Muscle layer of duodenum (tissue), 2 donors: Measurements from ENCODE around the gene IGBP1.
"Not testable (repeated sequence)": the region's sequence is repeated elsewhere in the genome, so short reads cannot be mapped to it uniquely, and the experiment has no call there.

Experiments
- H3K27ac ChIP-seq: one replicate; pipeline ENCODE4 v1.7.0; 2013; ENCODE audit warnings: mild to moderate bottlenecking, low read length
- H3K27me3 ChIP-seq: one replicate; pipeline ENCODE4 v1.7.0; 2013; ENCODE audit warnings: low read depth, mild to moderate bottlenecking, control low read depth, low read length
- H3K36me3 ChIP-seq, 2 donors: one replicate each; pipeline ENCODE4 v1.7.0; 2013; ENCODE audit warnings: low read length in 2 of 2, control low read depth in 1 of 2, mild to moderate bottlenecking in 1 of 2; ENCODE audit not compliant: insufficient read depth in 2 of 2, control insufficient read depth in 1 of 2
- H3K4me1 ChIP-seq, 2 donors: one replicate each; pipeline ENCODE4 v1.7.0; 2013; ENCODE audit warnings: low read length in 2 of 2, mild to moderate bottlenecking in 2 of 2, control low read depth in 1 of 2, moderate library complexity in 1 of 2; ENCODE audit not compliant: insufficient read depth in 2 of 2, control insufficient read depth in 1 of 2
- H3K4me3 ChIP-seq, 2 donors: one replicate each; pipeline ENCODE4 v1.7.0; 2013; ENCODE audit warnings: low read length in 2 of 2, low read depth in 1 of 2, mild to moderate bottlenecking in 1 of 2
- H3K9me3 ChIP-seq, 2 donors: one replicate each; pipeline ENCODE4 v1.7.0; 2013; ENCODE audit warnings: low read length in 2 of 2, control low read depth in 1 of 2, mild to moderate bottlenecking in 1 of 2; ENCODE audit not compliant: control insufficient read depth in 1 of 2
- donor health status: healthy.

Gene IGBP1

DNA sequence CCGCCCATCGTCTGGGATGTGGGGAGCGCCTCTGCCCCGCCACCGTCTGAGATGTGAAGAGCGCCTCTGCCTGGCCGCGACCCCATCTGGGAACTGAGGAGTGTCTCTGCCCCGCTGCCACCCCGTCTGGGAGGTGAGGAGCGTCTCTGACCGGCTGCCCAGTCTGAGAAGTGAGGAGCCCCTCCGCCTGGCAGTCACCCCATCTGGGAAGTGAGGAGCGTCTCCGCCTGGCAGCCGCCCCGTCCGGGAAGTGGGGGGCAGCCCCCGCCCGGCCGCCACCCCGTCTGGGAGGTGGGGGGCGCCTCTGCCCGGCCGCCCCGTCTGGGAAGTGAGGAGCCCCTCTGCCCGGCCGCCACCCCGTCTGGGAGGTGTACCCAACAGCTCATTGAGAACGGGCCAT, 10.2 kb upstream of the IGBP1 start:
- H3K27ac ChIP-seq: not testable (repeated sequence)

DNA sequence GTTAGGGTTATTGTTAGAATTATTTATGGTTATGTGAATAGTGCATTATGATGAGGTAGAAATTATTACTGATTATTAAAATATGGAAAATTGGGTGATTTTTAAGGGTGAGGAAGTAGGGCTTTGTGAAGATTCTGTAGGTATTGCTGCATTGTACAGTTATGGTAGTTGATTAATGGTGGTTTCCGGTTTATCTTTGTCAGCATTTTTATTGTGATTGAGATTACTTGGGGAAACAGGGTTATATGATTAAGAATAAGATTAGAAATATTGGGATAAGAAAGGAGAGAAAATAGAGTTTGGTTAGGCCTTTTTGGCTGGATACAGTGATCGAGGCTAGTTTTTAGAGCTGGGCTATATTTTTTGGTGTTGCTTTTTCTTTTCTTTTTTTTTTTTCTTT, 8.6 kb upstream of the IGBP1 start:
- Histone ChIP-seq H3K4me1 (no peaks in the 10 kb centered on the region), H3K9me3 (no peaks in the 10 kb centered on the region), H3K36me3 (no peaks in the 10 kb centered on the region), H3K27me3 (no peaks in the 10 kb centered on the region), H3K27ac (no peak overlapping the region), H3K4me3 (no peak overlapping the region)

More for the DNA sequence above, 10.2 kb upstream of the IGBP1 start:
- H3K36me3 ChIP-seq, H3K9me3 ChIP-seq, H3K4me1 ChIP-seq, H3K4me3 ChIP-seq, H3K27me3 ChIP-seq: not testable (repeated sequence)

DNA sequence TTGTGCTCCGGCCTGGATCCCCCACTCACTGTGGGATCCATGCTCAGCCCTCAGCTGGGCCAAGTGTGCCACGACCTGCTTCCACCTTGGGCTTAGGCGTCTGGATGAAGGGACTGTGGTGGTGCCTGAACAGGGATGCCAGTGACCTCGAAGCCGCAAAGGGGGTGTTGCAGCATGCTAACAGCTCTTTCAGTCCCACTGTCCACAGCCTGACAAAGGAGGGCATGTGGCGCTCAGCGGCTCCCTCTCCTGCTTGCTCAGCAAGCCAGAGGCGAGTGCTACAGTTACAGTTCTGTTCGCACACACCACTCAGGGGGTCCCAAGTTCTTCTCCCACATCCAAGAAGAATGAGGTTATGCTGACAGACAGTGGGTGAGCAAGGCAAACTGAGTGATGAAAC, 5.2 kb upstream of the IGBP1 start:
- no peaks in the 10 kb centered on the region for H3K36me3 ChIP-seq

DNA sequence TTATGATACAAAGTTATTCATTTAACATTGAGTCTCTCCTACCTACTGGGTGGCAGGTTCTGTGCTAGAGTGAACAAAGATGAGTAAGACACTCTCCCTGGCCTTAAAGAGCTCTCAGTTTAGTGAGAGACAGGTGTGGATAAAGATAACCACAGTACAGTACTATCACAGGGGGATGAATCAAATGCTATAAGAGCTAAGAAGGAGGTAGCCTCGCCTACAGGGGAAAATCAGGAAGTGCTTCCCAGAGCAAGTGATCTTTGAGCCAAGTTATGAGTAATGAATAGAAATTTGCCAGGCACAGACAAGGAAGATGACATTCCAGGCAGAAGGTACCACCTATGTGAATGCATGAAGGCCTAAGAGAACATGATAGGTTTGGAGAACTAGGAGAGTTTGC, 3.4 kb upstream of the IGBP1 start:
- no peaks in the 10 kb centered on the region for H3K27me3 ChIP-seq

More for the DNA sequence above, 5.2 kb upstream of the IGBP1 start:
- no peaks in the 10 kb centered on the region for H3K4me1 ChIP-seq
- H3K4me3 ChIP-seq: no peak overlapping the region
- no peak overlapping the region for H3K27ac ChIP-seq
- H3K9me3 ChIP-seq: no peaks in the 10 kb centered on the region
- H3K27me3 ChIP-seq: no peaks in the 10 kb centered on the region

DNA sequence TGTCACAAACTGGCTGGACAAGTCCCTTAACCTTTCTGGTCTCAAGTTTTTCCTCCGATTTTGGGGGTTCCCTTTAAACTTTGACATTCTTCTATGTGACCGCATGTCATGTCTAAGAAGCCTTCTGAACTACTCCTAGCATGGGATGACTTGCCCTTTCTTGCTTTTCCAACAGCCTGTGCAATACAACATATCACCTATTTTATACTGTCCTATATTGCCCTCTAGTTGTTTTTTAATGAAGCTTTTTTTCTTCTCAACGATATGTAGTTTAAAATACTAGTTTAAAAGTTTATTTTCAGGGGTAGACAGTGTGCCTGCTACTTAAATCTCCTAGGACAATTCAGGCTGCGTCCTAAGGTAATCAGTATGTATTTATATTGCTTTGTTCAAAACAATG, 1.0 kb upstream of the IGBP1 start:
- Histone ChIP-seq H3K36me3 (peaks cover 0 to 4% of the 10 kb centered on the region in 2 donors), H3K9me3 (no peaks in the 10 kb centered on the region), H3K4me3 (no peak overlapping the region), H3K4me1 (peaks cover 0 to 14% of the 10 kb centered on the region in 2 donors), H3K27ac (no peak overlapping the region), H3K27me3 (no peaks in the 10 kb centered on the region)

More for the DNA sequence above, 3.4 kb upstream of the IGBP1 start:
- Histone ChIP-seq H3K4me3 (no peak overlapping the region), H3K4me1 (peaks cover 0 to 6% of the 10 kb centered on the region in 2 donors), H3K36me3 (no peaks in the 10 kb centered on the region), H3K27ac (no peak overlapping the region), H3K9me3 (no peaks in the 10 kb centered on the region)

DNA sequence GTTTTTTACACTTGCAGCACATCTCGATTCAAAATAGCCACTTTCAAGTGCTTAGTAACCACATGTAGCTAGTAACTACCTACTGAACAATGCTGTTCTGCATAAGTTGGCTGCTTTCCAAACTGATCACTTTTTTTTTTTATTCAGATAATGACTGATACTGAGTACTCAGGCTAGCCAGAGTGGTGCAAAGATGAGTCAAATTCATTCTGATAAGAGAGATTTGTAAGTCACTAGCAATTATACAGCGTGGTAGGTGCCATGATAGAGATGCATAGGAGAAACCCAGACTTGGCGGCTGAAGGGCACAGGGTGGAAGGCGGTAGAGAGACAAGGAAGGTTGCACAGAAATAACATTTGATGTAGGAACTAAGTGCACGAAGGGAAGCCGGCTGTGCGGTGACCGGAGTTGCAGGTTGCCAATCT, 357 bp upstream of the IGBP1 start:
- H3K4me3 ChIP-seq: peak overlapping the region; percentile 82 to 90
- peak overlapping the region; percentile 31 for H3K27ac ChIP-seq
- H3K9me3 ChIP-seq: no peaks in the 10 kb centered on the region

DNA sequence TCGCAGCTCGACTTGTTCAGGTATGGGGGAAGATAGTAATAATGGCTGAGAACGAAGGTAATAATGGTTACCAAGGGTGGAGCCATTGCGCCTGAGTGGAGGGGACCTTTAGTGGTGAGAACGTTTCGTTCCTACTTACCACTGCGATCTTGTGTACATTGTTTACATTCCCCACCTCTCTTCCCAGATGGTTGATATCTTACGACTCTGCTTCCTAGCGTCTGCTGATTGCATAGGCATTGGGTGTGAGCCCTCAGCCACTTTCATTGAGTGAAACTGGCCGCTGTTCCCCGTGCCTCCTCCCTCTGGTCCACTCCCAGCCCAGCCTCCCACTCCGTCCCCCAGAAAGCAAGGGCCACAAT, 850 bp downstream of the IGBP1 start:
- peak overlapping the region; percentile 87 for H3K27ac ChIP-seq
- H3K27me3 ChIP-seq: no peaks in the 10 kb centered on the region
- H3K9me3 ChIP-seq: no peaks in the 10 kb centered on the region
- peak overlapping the region; percentile 82 to 90 for H3K4me3 ChIP-seq
- H3K4me1 ChIP-seq: peaks cover 0 to 14% of the 10 kb centered on the region in 2 donors
- H3K36me3 ChIP-seq: peaks cover 0 to 4% of the 10 kb centered on the region in 2 donors

More for the DNA sequence above, 357 bp upstream of the IGBP1 start:
- Histone ChIP-seq H3K27me3 (no peaks in the 10 kb centered on the region), H3K4me1 (peaks cover 0 to 14% of the 10 kb centered on the region in 2 donors), H3K36me3 (peaks cover 0 to 4% of the 10 kb centered on the region in 2 donors)

DNA sequence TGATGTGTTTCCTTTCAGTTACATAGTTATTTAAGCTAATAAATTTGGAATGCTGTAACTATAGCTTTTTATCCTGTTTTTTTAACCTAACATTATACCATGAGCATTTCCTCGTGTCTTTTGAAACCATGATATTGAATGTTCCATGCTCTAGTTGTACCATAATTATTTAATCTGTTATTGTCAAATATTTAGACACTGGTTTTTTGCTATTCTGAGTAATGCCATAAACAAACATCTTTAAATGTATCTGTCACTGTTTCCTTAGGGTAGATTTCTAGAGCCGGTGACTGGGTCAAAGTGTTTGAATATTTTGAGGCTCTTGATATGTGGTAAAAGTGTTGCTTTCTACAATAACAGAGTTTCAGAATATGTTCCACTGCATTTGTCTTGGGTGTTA, 5.4 kb downstream of the IGBP1 start:
- H3K4me1 ChIP-seq: peaks cover 0 to 14% of the 10 kb centered on the region in 2 donors
- peaks cover 0 to 4% of the 10 kb centered on the region in 2 donors for H3K36me3 ChIP-seq
- no peak overlapping the region for H3K4me3 ChIP-seq
- no peaks in the 10 kb centered on the region for H3K9me3 ChIP-seq
- no peak overlapping the region for H3K27ac ChIP-seq
- no peaks in the 10 kb centered on the region for H3K27me3 ChIP-seq

DNA sequence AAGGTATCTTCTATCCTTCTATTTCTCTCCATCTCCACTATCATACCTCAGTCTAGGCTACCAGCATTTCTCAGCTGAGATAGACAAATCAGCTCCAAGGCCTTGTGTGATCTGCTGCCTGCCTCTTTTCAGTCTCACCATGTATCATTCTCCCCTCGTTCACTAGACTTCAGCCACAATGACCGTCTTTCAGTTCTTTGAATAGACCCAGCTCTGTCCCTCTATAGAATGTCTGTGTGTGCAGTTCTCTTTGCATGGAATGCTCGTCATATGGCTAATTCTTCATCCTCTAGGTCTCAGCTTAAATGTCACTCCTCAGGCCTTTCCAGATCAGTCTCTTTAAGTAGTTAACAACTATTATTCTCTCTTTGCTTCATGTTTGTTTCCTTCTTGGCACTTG, 6.5 kb downstream of the IGBP1 start:
- no peak overlapping the region for H3K27ac ChIP-seq

DNA sequence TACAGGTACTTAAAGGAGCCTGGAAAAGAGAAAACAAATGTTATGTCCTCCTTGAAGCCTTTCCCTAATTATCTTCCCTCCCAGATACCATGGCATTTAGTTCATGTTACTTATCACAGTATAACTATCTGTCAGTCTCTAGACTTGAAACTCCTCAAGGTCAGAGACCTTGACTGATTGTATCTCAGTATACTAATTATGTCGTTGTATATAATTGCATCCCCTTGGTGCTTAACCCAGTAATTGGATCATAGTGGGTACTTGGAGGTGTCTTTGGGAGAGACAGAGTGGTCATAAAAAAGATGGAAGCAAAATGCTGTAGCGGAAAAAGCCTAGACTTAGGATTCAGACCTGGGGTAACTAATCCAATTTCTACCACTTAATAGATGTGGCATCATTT, 8.1 kb downstream of the IGBP1 start:
- Histone ChIP-seq H3K4me3 (no peak overlapping the region), H3K9me3 (no peaks in the 10 kb centered on the region), H3K36me3 (no peaks in the 10 kb centered on the region), H3K27ac (no peak overlapping the region), H3K4me1 (no peaks in the 10 kb centered on the region), H3K27me3 (no peaks in the 10 kb centered on the region)

More for the DNA sequence above, 6.5 kb downstream of the IGBP1 start:
- peaks cover 0 to 4% of the 10 kb centered on the region in 2 donors for H3K36me3 ChIP-seq
- H3K4me1 ChIP-seq: peaks cover 0 to 9% of the 10 kb centered on the region in 2 donors
- H3K27me3 ChIP-seq: no peaks in the 10 kb centered on the region
- no peak overlapping the region for H3K4me3 ChIP-seq
- H3K9me3 ChIP-seq: no peaks in the 10 kb centered on the region

DNA sequence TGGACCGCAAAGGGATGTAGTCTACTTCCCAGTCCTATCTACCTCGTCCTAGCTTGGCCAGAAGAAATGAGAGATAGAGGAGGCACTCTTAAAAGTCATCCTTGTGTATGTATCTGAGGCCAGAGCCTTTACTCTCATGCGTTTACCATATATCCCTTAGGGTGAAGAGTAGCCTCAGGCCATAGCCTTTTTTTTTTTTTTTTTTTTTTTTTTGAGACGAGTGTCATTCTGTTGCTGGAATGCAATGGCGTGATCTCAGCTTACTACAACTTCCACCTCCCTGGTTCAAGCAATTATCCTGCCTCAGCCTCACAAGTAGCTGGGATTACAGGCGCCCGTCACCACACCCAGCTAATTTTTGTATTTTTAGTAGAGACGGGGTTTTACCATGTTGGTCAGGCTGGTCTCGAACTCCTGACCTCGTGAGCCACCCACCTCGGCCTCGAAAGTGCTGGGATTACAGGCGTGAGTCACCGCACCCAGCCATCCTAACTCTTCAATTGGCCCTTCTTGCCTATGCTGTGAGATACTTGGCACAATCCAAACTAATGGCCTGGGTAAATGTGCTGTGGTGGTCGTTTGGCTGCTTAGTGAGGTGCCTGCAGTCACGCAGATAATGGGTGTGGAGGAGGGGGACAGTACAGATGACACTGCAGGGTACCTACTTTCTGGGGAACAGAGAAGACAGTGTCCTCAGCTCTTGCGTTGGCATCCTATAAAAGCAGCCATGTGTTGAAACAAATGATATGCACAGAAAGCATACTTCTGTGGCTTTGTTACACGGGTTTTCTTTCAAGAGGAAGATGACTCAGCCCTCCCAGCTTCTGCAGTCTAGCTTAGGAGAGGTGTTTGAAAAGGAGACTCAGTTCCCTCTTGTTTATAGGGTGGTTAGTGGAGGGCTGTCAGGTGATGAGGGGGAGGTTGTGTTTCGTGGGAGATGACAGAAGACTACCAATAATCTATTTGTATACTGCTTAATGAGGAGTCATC, 33.6 kb downstream of the IGBP1 start:
- no peak overlapping the region for H3K4me3 ChIP-seq
- no peaks in the 10 kb centered on the region for H3K9me3 ChIP-seq
- H3K36me3 ChIP-seq: peaks cover 7 to 13% of the 10 kb centered on the region in 2 donors
- peaks cover 0 to 4% of the 10 kb centered on the region in 2 donors for H3K4me1 ChIP-seq
- no peak overlapping the region for H3K27ac ChIP-seq
- no peaks in the 10 kb centered on the region for H3K27me3 ChIP-seq
